ENCODE data around the gene EFCAB13. TPM values are rescaled to one million over a fixed set of nuclear protein-coding genes. Genes with fewer than 3 reads are reported as not detected.
"Not testable (repeated sequence)": the region's sequence is repeated elsewhere in the genome, so short reads cannot be mapped to it uniquely, and the experiment has no call there.

The EFCAB13 gene
- total and polyA plus RNA-seq, 12 donors = 0.32 to 3.8 (median 2.1) TPM

- ATAC-seq (no peak), DNase-seq (no peak)
- Histone ChIP-seq H3K36me3 (no peaks in the 10 kb centered on the region), H3K4me3 (no peak overlapping the region), H3K27ac (no peak overlapping the region), H3K9me3 (peaks cover 0 to 4% (median 0%) of the 10 kb centered on the region in 11 donors), H3K27me3 (no peaks in the 10 kb centered on the region), H3K4me1 (no peaks in the 10 kb centered on the region)
- no peak for TF ChIP-seq CTCF (IDR thresholded peaks at IDR 0.05)
- WGBS, 2 donors = 88 to 96% methylated on average over 1 of the region's 1 CpG
- intact Hi-C loops (cut with DNase I) = no loop called here
Measured at GRCh38 chr17:47358652-47359051, 34.9 kb downstream of the EFCAB13 start.

GRCh38 chr17:47363171-47363570 is 39.4 kb downstream of the EFCAB13 start:
- no peak for TF ChIP-seq CTCF (IDR thresholded peaks at IDR 0.05)
- ATAC-seq = no peak
- Histone ChIP-seq H3K36me3 (no peaks in the 10 kb centered on the region), H3K4me1 (no peaks in the 10 kb centered on the region), H3K27ac (no peak overlapping the region), H3K27me3 (no peaks in the 10 kb centered on the region), H3K4me3 (no peak overlapping the region), H3K9me3 (peaks cover 0 to 4% (median 0%) of the 10 kb centered on the region in 11 donors)
- WGBS, 2 donors = 81 to 83% methylated on average over 2 of the region's 2 CpGs
- intact Hi-C loops (cut with DNase I) = loop anchor here in 2 of 10 donors (5.0 to 10.0 kb wide), 2 partner anchors 252 to 254 kb away; no protein-coding TSS in a partner anchor
- DNase-seq = no peak

GRCh38 chr17:47367257-47367656 is 43.5 kb downstream of the EFCAB13 start:
- TF ChIP-seq CTCF (IDR thresholded peaks at IDR 0.05) = no peak
- 89 to 94% methylated on average over 10 of the region's 10 CpGs for WGBS, 2 donors
- Histone ChIP-seq H3K4me3 (no peak overlapping the region), H3K4me1 (no peaks in the 10 kb centered on the region), H3K27ac (no peak overlapping the region), H3K27me3 (no peaks in the 10 kb centered on the region), H3K9me3 (peaks cover 0 to 11% (median 0%) of the 10 kb centered on the region in 11 donors), H3K36me3 (peaks cover 0 to 3% (median 0%) of the 10 kb centered on the region in 9 donors)
- no peak for ATAC-seq
- no peak for DNase-seq
- intact Hi-C loops (cut with DNase I) = loop anchor here in 1 of 10 donors (10.0 kb wide), 1 partner anchor 248 kb away; no protein-coding TSS in a partner anchor

- Histone ChIP-seq H3K9me3 (peaks cover 0 to 17% (median 9%) of the 10 kb centered on the region in 11 donors), H3K4me1 (no peaks in the 10 kb centered on the region), H3K27ac (no peak overlapping the region), H3K4me3 (no peak overlapping the region), H3K36me3 (peaks cover 0 to 10% (median 0%) of the 10 kb centered on the region in 9 donors), H3K27me3 (no peaks in the 10 kb centered on the region)
- DNase-seq (no peak), ATAC-seq (no peak)
- 79 to 83% methylated on average over 3 of the region's 3 CpGs for WGBS, 2 donors
- intact Hi-C loops (cut with DNase I) = loop anchor here in 1 of 10 donors (10.0 kb wide), 1 partner anchor 247 kb away; no protein-coding TSS in a partner anchor
- no peak for TF ChIP-seq CTCF (IDR thresholded peaks at IDR 0.05)
Measured at GRCh38 chr17:47368262-47368661, 44.5 kb downstream of the EFCAB13 start.

- WGBS, 2 donors = 77 to 81% methylated on average over 3 of the region's 3 CpGs
Measured at GRCh38 chr17:47370899-47371298, 47.1 kb downstream of the EFCAB13 start.

More at GRCh38 chr17:47370899-47371298, 47.1 kb downstream of the EFCAB13 start:
- Histone ChIP-seq H3K36me3 (peaks cover 0 to 28% (median 0%) of the 10 kb centered on the region in 9 donors), H3K9me3 (peaks cover 0 to 24% (median 15%) of the 10 kb centered on the region in 11 donors)
- ATAC-seq; DNase-seq; H3K4me1 ChIP-seq; H3K4me3 ChIP-seq; H3K27ac ChIP-seq; H3K27me3 ChIP-seq; intact Hi-C loops (cut with DNase I): not testable (repeated sequence)
